PC-3 (cell line): Measurements from ENCODE around the gene H2AZ1. TPM values are rescaled to one million over a fixed set of nuclear protein-coding genes. Genes with fewer than 3 reads are reported as not detected.

Experiments
- ATAC-seq: fragments of 200-7000 bp; cut with Tn5 transposase; 2 replicates; pipeline ENCODE4 v1.9.1; 2020; ENCODE audit warnings: mild to moderate bottlenecking, moderate library complexity
- BruUV-seq: library from RNA; stranded (reverse); fragments of 400-500 nt; replicated peaks from 2 replicates; lab custom pipeline; 2021; lab: Mats Ljungman, UMichigan
- CTCF ChIA-PET: fragments of 300-600 bp; sonication (Branson Sonifier 250); formaldehyde crosslinking; loops from one replicate; lab custom pipeline; 2022; ENCODE audit warnings: antibody characterized with exemption; lab: Charles Lee
- POLR2A ChIA-PET: fragments of 300-600 bp; sonication (Branson Sonifier 250); formaldehyde crosslinking; loops from one replicate; lab custom pipeline; 2022; ENCODE audit warnings: antibody characterized with exemption; ENCODE audit not compliant: unreplicated experiment; lab: Charles Lee
- DNase-seq: peaks from one replicate; pipeline ENCODE4 v3.0.0-alpha.2; 2015
- H2AFZ ChIP-seq: fragments of 300-600 bp; sonication (generic); 2 replicates; pipeline ENCODE4 v1.6.0; 2016; ENCODE audit warnings: antibody characterized with exemption, low read length
- H3F3A ChIP-seq: fragments of 300-600 bp; sonication (generic); one replicate; pipeline ENCODE4 v1.6.0; 2017; ENCODE audit warnings: antibody characterized with exemption, low read length, control low read depth, mild to moderate bottlenecking; ENCODE audit not compliant: unreplicated experiment
- H3K27ac ChIP-seq: fragments of 300-600 bp; sonication (generic); 2 replicates; pipeline ENCODE4 v1.5.1; 2016; ENCODE audit warnings: mild to moderate bottlenecking, low read length
- H3K27me3 ChIP-seq: fragments of 300-600 bp; sonication (generic); 2 replicates; pipeline ENCODE4 v1.6.1; 2016; ENCODE audit warnings: low read length, mixed read lengths
- H3K36me3 ChIP-seq: fragments of 300-600 bp; sonication (generic); 2 replicates; pipeline ENCODE4 v1.6.1; 2016; ENCODE audit warnings: low read depth, mixed run types, low read length, mixed read lengths
- H3K4me1 ChIP-seq: fragments of 300-600 bp; sonication (generic); 2 replicates; pipeline ENCODE4 v1.5.1; 2016; ENCODE audit warnings: low read length; ENCODE audit not compliant: insufficient read depth
- H3K4me2 ChIP-seq: fragments of 300-600 bp; sonication (generic); 2 replicates; pipeline ENCODE4 v1.6.0; 2016; ENCODE audit warnings: low read length
- H3K4me3 ChIP-seq: fragments of 300-600 bp; sonication (generic); 2 replicates; pipeline ENCODE4 v1.5.1; 2016; ENCODE audit warnings: mild to moderate bottlenecking, low read length, mixed read lengths
- H3K79me2 ChIP-seq: fragments of 300-600 bp; sonication (generic); 2 replicates; pipeline ENCODE4 v1.6.1; 2017; ENCODE audit warnings: low read length, mixed read lengths
- H3K9ac ChIP-seq: fragments of 300-600 bp; sonication (generic); 2 replicates; pipeline ENCODE4 v1.6.0; 2016; ENCODE audit warnings: mild to moderate bottlenecking, low read length
- H3K9me2 ChIP-seq: fragments of 300-600 bp; sonication (generic); replicated peaks from 2 replicates; pipeline ENCODE4 v1.6.1; 2016; ENCODE audit warnings: mixed run types, low read length, mixed read lengths
- H3K9me3 ChIP-seq: fragments of 300-600 bp; sonication (generic); 2 replicates; pipeline ENCODE4 v1.6.1; 2016; ENCODE audit warnings: low read length, mixed read lengths
- H4K20me1 ChIP-seq: fragments of 300-600 bp; sonication (generic); 2 replicates; pipeline ENCODE4 v1.6.1; 2016; ENCODE audit warnings: low read length, mixed read lengths
- EZH2 ChIP-seq: fragments of 300-600 bp; sonication (generic); IDR thresholded peaks from one replicate; pipeline ENCODE4 v1.6.1; 2017; ENCODE audit warnings: antibody characterized with exemption, mild to moderate bottlenecking, low read length; ENCODE audit not compliant: unreplicated experiment
- EZH2phosphoT487 ChIP-seq: fragments of 300-600 bp; sonication (generic); IDR thresholded peaks from 2 replicates; pipeline ENCODE4 v1.6.1; 2018; ENCODE audit warnings: mild to moderate bottlenecking, antibody characterized with exemption, low read length, borderline replicate concordance
- intact Hi-C: fragments of 100-400 bp; cut with micrococcal nuclease; formaldehyde crosslinking; loops from 2 replicates; pipeline ENCODE4 v1.9.0; 2023
- total RNA-seq: library from RNA; depleted of rRNA; stranded (reverse); fragments of >200 nt; gene quantifications from 2 replicates; pipeline ENCODE4 v1.2.3, GENCODE V29; 2014
- TF ChIP-seq, protein P1 (sequence below): fragments of 300-600 bp; sonication (generic); conservative IDR thresholded peaks from 2 replicates; pipeline ENCODE4 v1.5.1; 2017; ENCODE audit warnings: antibody characterized with exemption, low read depth, mild to moderate bottlenecking, low read length

H2AZ1 gene
- total RNA-seq, 1 experiment from 2014 or later, result 433 TPM

DNA sequence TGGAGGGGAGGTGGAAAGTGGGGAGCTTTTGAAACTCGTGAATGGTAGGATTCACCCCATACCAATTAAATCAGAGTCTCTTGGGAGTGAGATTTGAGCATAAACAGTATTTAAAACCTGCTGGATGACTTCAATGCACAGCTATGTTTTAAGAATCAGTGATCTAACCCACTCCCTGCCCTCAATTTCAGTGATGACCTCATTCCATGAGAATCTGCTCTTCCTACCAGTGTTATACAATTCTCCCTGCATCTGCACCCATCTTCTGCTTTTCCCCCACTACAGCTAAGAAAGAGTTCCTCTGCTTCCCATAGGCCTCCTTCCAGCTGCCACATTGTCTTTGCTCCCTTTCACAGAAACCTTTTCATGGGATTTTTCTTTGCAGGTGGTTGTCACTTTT, 18.3 kb upstream of the H2AZ1 start:
- H3K9me3 ChIP-seq, result no peaks in the 10 kb centered on the region
- no peaks in the 10 kb centered on the region for H3K79me2 ChIP-seq
- ChIA-PET CTCF (no interaction called here), POLR2A (no interaction called here)
- ATAC-seq (no peak), DNase-seq (peak; percentile 49)
- intact Hi-C loops, result no loop called here
- no peak overlapping the region for H2AFZ ChIP-seq
- peaks cover 8% of the 10 kb centered on the region; the same call in 1 of the 2 replicates for H3K4me1 ChIP-seq
- TF ChIP-seq EZH2phosphoT487, result no peak
- TF ChIP-seq EZH2, result no peak
- TF ChIP-seq, protein P1, sequence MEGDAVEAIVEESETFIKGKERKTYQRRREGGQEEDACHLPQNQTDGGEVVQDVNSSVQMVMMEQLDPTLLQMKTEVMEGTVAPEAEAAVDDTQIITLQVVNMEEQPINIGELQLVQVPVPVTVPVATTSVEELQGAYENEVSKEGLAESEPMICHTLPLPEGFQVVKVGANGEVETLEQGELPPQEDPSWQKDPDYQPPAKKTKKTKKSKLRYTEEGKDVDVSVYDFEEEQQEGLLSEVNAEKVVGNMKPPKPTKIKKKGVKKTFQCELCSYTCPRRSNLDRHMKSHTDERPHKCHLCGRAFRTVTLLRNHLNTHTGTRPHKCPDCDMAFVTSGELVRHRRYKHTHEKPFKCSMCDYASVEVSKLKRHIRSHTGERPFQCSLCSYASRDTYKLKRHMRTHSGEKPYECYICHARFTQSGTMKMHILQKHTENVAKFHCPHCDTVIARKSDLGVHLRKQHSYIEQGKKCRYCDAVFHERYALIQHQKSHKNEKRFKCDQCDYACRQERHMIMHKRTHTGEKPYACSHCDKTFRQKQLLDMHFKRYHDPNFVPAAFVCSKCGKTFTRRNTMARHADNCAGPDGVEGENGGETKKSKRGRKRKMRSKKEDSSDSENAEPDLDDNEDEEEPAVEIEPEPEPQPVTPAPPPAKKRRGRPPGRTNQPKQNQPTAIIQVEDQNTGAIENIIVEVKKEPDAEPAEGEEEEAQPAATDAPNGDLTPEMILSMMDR, result no peak
- no peaks in the 10 kb centered on the region for H3F3A ChIP-seq
- H3K4me3 ChIP-seq, result no peak overlapping the region
- H3K9me2 ChIP-seq, result no peaks in the 10 kb centered on the region
- BruUV-seq, result no TSS peak
- no peak overlapping the region for H3K27ac ChIP-seq
- H3K27me3 ChIP-seq, result no peaks in the 10 kb centered on the region
- no peak overlapping the region for H3K9ac ChIP-seq
- no peaks in the 10 kb centered on the region for H3K36me3 ChIP-seq
- H3K4me2 ChIP-seq, result no peak overlapping the region
- H4K20me1 ChIP-seq, result no peaks in the 10 kb centered on the region

DNA sequence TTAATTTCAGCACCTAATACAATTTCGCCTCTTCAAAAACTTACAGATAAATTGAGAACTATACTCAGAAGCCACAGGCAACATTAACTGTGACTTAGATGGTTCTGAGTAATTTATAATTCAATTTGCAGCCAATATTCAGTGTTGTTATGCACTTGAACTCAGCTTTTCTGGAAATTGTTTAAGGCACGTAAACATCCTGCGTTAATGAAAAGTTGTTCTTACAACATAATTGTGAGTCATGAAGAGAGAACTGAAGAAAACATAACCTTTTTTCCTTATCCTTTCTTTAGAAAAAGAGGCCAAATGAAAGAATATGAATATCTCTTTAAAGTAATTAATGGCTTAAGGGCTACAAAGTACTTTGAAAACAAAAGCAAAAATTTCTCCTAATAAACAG, 16.6 kb upstream of the H2AZ1 start:
- intact Hi-C loops, result no loop called here
- DNase-seq, result no peak
- Histone ChIP-seq H4K20me1 (no peaks in the 10 kb centered on the region), H3K27me3 (no peaks in the 10 kb centered on the region), H3K79me2 (no peaks in the 10 kb centered on the region), H3K4me2 (no peak overlapping the region), H3K9ac (no peak overlapping the region), H3F3A (no peaks in the 10 kb centered on the region), H3K4me1 (peaks cover 8% of the 10 kb centered on the region; the same call in 1 of the 2 replicates), H3K27ac (no peak overlapping the region), H3K36me3 (no peaks in the 10 kb centered on the region), H2AFZ (no peak overlapping the region), H3K9me3 (no peaks in the 10 kb centered on the region), H3K9me2 (no peaks in the 10 kb centered on the region), H3K4me3 (no peak overlapping the region)
- CTCF ChIA-PET, result no interaction called here
- no peak for ATAC-seq
- POLR2A ChIA-PET, result no interaction called here
- no TSS peak for BruUV-seq
- TF ChIP-seq EZH2phosphoT487 (no peak), EZH2 (no peak)
- TF ChIP-seq, protein P1, result no peak

DNA sequence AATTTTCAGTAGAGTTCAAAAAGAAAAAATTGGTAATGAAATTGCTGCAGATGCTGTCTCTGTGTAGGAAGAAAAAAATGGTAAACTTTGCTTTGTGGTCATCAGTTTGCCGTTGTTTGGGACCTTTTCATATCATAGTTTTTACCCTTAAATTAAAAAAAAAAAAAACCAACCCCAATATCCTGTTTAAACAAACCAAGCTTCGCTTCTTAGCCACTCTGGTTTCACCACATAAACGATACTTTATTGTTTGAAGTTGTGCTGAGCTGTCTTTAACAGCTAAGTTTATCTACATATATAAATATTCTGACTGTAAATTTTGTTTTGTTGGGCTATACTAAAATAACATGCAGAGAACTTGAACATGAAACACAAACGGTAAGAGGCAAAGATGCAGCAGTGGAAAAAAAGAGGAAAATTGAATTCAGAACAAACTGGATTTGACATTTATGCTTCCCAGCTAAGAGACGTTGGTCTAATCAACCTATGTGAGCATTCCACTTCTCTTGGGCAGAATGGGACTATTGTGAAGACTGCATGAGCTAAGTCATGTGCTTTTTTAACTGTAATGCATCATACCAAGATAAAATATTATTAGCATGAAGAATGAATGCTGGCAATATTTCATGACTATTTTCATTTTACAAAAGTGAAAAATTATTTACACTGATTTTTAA, 15.7 kb upstream of the H2AZ1 start:
- no peak overlapping the region for H3K9ac ChIP-seq
- POLR2A ChIA-PET, result interaction anchor here (0.6 kb wide), 1 partner anchor 41 kb away, joined by 3 read pairs; no protein-coding TSS in a partner anchor
- H3K4me2 ChIP-seq, result no peak overlapping the region
- H3K9me3 ChIP-seq, result no peaks in the 10 kb centered on the region
- H3K36me3 ChIP-seq, result no peaks in the 10 kb centered on the region
- H4K20me1 ChIP-seq, result no peaks in the 10 kb centered on the region
- DNase-seq (no peak), ATAC-seq (peak; percentile 29; the same call in 1 of the 2 replicates)
- no TSS peak for BruUV-seq
- CTCF ChIA-PET, result no interaction called here
- no peak overlapping the region for H3K27ac ChIP-seq
- H3K79me2 ChIP-seq, result no peaks in the 10 kb centered on the region
- TF ChIP-seq, protein P1, result no peak
- TF ChIP-seq EZH2phosphoT487 (no peak), EZH2 (no peak)
- H3K4me1 ChIP-seq, result peaks cover 12% of the 10 kb centered on the region
- intact Hi-C loops, result no loop called here
- H2AFZ ChIP-seq, result no peak overlapping the region
- no peak overlapping the region for H3K4me3 ChIP-seq
- no peaks in the 10 kb centered on the region for H3F3A ChIP-seq
- H3K9me2 ChIP-seq, result no peaks in the 10 kb centered on the region
- H3K27me3 ChIP-seq, result no peaks in the 10 kb centered on the region
